ENCODE measurements around the gene NMUR1. TPM values are rescaled to one million over a fixed set of nuclear protein-coding genes. Genes with fewer than 3 reads are reported as not detected.

NMUR1 gene
- polyA plus RNA-seq, 1 donor (not counting 4 experiments of a cell fraction or from before 2014, with no cell fraction given), result not detected

DNA sequence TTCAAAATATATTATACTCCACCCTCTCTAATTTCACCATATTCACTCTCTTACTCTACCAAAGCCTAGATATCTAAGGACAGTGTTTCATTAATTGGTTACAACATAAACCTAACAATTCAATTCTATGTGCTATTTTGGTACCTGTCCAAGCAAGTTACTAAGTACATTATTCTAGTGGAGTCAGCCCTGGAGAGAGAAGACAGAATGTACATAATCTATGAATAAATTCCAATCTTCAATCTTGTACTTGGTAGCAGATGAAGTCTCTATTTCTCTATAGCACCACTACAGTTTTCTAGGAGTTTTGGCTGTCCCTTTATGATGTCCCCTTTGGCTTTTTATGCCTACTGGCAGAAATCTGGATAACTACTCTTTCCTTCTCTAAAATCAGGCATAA, 27.6 kb downstream of the NMUR1 start:
- dilution Hi-C loops (cut with MboI; ENCODE audit: extremely low pct_ligation_motif_present, low sequenced_read_pairs), result no loop called here
- no peak for DNase-seq (ENCODE audit: low read depth, low spot score)
- no peak overlapping the region for H3K4me3 ChIP-seq (ENCODE audit: control insufficient read depth in 2 of 3, extremely low read depth in 1 of 3, insufficient read depth in 2 of 3, low read depth in 1 of 3, low read length in 3 of 3)
- H3K36me3 ChIP-seq (ENCODE audit: control insufficient read depth in 2 of 2, extremely low read depth in 1 of 2, insufficient read depth in 2 of 2, low read length in 2 of 2), result no peaks in the 10 kb centered on the region
- H3K27ac ChIP-seq (ENCODE audit: control insufficient read depth, insufficient read depth, low read length), result no peak overlapping the region
- no peak overlapping the region for H2AFZ ChIP-seq (ENCODE audit: control insufficient read depth, low read length)
- H3K9me1 ChIP-seq (ENCODE audit: control insufficient read depth, extremely low read depth, insufficient read depth, low read length), result no peaks in the 10 kb centered on the region
- FAIRE-seq, result no peak
- no peaks in the 10 kb centered on the region for H3K27me3 ChIP-seq (ENCODE audit: control insufficient read depth, extremely low read depth, insufficient read depth, low read length)
- no peaks in the 10 kb centered on the region for H4K20me1 ChIP-seq (ENCODE audit: control insufficient read depth, extremely low read depth, insufficient read depth, low read length)
- no peaks in the 10 kb centered on the region for H3K4me1 ChIP-seq (ENCODE audit: control insufficient read depth, extremely low read depth, insufficient read depth, low read length)
- TF ChIP-seq, protein P1, sequence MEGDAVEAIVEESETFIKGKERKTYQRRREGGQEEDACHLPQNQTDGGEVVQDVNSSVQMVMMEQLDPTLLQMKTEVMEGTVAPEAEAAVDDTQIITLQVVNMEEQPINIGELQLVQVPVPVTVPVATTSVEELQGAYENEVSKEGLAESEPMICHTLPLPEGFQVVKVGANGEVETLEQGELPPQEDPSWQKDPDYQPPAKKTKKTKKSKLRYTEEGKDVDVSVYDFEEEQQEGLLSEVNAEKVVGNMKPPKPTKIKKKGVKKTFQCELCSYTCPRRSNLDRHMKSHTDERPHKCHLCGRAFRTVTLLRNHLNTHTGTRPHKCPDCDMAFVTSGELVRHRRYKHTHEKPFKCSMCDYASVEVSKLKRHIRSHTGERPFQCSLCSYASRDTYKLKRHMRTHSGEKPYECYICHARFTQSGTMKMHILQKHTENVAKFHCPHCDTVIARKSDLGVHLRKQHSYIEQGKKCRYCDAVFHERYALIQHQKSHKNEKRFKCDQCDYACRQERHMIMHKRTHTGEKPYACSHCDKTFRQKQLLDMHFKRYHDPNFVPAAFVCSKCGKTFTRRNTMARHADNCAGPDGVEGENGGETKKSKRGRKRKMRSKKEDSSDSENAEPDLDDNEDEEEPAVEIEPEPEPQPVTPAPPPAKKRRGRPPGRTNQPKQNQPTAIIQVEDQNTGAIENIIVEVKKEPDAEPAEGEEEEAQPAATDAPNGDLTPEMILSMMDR (optimal IDR thresholded peaks at IDR 0.05 in 1 of 3, IDR thresholded peaks at IDR 0.05 in 1 of 3, conservative IDR thresholded peaks at IDR 0.05 in 1 of 3; ENCODE audit: extremely low read depth in 1 of 3, insufficient read depth in 2 of 3, low read length in 3 of 3), result no peak
- no peak for TF ChIP-seq EZH2 (IDR thresholded peaks at IDR 0.05; ENCODE audit: low read length)
- H3K9ac ChIP-seq (ENCODE audit: control insufficient read depth, extremely low read depth, insufficient read depth, low read length), result no peak overlapping the region
- no peaks in the 10 kb centered on the region for H3K9me3 ChIP-seq (ENCODE audit: control insufficient read depth, low read depth, low read length)
- no peaks in the 10 kb centered on the region for H3K79me2 ChIP-seq (ENCODE audit: control insufficient read depth, insufficient read depth, low read length)
- H3K4me2 ChIP-seq (ENCODE audit: control insufficient read depth, extremely low read depth, insufficient read depth, low read depth, low read length), result no peak overlapping the region

DNA sequence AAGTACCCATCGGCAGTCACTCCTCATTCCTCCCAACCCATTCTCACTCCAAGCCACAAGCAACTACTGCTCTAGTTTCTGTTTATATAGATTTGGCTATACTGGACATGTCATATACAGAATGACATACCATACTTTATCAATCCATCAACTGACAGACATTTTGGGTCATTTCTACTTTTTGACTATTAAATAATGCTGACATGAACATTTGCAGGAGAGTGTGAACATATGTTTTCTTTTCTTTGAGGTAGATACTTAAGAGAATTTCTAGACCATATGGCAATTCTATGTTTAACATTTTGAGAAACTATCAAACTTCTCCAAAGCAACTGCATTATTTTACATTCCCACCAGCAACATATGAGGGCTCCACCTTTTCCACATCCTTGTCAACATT, 32.6 kb downstream of the NMUR1 start:
- H3K79me2 ChIP-seq (ENCODE audit: control insufficient read depth, insufficient read depth, low read length), result no peaks in the 10 kb centered on the region
- DNase-seq (ENCODE audit: low read depth, low spot score) (no peak), FAIRE-seq (no peak)
- no peaks in the 10 kb centered on the region for H3K9me3 ChIP-seq (ENCODE audit: control insufficient read depth, low read depth, low read length)
- dilution Hi-C loops (cut with MboI; ENCODE audit: extremely low pct_ligation_motif_present, low sequenced_read_pairs), result no loop called here
- H3K27ac ChIP-seq (ENCODE audit: control insufficient read depth, insufficient read depth, low read length), result no peak overlapping the region
- no peak overlapping the region for H3K4me3 ChIP-seq (ENCODE audit: control insufficient read depth in 2 of 3, extremely low read depth in 1 of 3, insufficient read depth in 2 of 3, low read depth in 1 of 3, low read length in 3 of 3)
- no peak overlapping the region for H3K9ac ChIP-seq (ENCODE audit: control insufficient read depth, extremely low read depth, insufficient read depth, low read length)
- H3K36me3 ChIP-seq (ENCODE audit: control insufficient read depth in 2 of 2, extremely low read depth in 1 of 2, insufficient read depth in 2 of 2, low read length in 2 of 2), result no peaks in the 10 kb centered on the region
- H3K4me2 ChIP-seq (ENCODE audit: control insufficient read depth, extremely low read depth, insufficient read depth, low read depth, low read length), result no peak overlapping the region
- H3K27me3 ChIP-seq (ENCODE audit: control insufficient read depth, extremely low read depth, insufficient read depth, low read length), result no peaks in the 10 kb centered on the region
- no peaks in the 10 kb centered on the region for H4K20me1 ChIP-seq (ENCODE audit: control insufficient read depth, extremely low read depth, insufficient read depth, low read length)
- no peaks in the 10 kb centered on the region for H3K4me1 ChIP-seq (ENCODE audit: control insufficient read depth, extremely low read depth, insufficient read depth, low read length)
- H3K9me1 ChIP-seq (ENCODE audit: control insufficient read depth, extremely low read depth, insufficient read depth, low read length), result no peaks in the 10 kb centered on the region
- TF ChIP-seq, protein P1 (optimal IDR thresholded peaks at IDR 0.05 in 1 of 3, IDR thresholded peaks at IDR 0.05 in 1 of 3, conservative IDR thresholded peaks at IDR 0.05 in 1 of 3; ENCODE audit: extremely low read depth in 1 of 3, insufficient read depth in 2 of 3, low read length in 3 of 3), result no peak
- TF ChIP-seq EZH2 (IDR thresholded peaks at IDR 0.05; ENCODE audit: low read length), result no peak
- H2AFZ ChIP-seq (ENCODE audit: control insufficient read depth, low read length), result no peak overlapping the region

Data from keratinocyte (primary cell).